ENCODE measurements around the gene SLC37A2.

GRCh38 chr11:125112208-125112604 is 49.1 kb downstream of the SLC37A2 start:
- TF ChIP-seq CTCF (IDR thresholded peaks at IDR 0.05 in 4 of 5, conservative IDR thresholded peaks at IDR 0.05 in 1 of 5) (no peak), POLR2A (IDR thresholded peaks at IDR 0.05) (no peak)

All from gastrocnemius medialis (tissue), 4 donors.